ENCODE data around the gene AKIRIN2. TPM values are rescaled to one million over a fixed set of nuclear protein-coding genes. Genes with fewer than 3 reads are reported as not detected.

The AKIRIN2 gene
- polyA plus RNA-seq, 1 of the 3 experiments (the other 2 are of a cell fraction), result 19.0 TPM

DNA sequence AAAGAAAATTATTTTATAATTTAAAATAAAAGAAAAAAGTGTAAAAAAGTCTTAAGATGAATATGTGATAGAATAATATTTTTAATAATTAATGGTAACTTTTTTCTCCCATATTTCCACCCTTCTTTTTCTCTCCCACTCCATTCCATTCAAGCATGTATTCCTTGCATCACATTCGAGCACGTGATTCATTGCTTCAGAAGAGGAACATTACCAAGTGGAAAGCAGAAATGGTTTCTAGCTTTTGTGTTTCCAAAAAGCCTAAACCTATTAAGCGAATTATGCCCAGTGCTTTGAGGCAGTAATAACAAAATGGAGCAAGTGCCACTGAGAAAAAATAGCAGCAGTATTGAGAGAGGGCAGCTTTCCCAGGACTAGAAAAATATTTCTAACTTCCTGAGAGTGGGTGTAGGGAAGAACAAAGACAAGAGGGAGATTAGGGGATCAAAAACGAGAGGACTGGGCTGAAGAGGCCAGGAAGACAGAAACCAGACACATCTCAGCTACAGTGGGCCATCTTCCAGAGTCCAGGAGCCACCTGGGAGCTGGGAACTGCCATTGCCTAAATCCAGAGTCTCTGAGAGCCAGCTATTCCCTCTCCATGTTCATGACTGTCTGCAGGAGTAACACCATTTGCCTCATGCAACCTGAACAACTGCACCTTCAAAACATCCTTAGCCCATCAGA, 15.0 kb upstream of the AKIRIN2 start:
- Histone ChIP-seq H3K9ac (no peak overlapping the region), H2AFZ (ENCODE audit: low read depth) (no peak overlapping the region), H3K9me3 (no peaks in the 10 kb centered on the region), H3K4me3 (ENCODE audit: low read depth in 2 of 2, low read length in 1 of 2) (no peak overlapping the region), H3K27me3 (ENCODE audit: insufficient read depth) (no peaks in the 10 kb centered on the region), H3K9me2 (no peaks in the 10 kb centered on the region), H3K79me2 (ENCODE audit: insufficient read depth) (no peaks in the 10 kb centered on the region), H3K4me2 (no peak overlapping the region), H3F3A (replicated peaks; ENCODE audit: insufficient read depth) (peaks cover 9% of the 10 kb centered on the region), H3K4me1 (ENCODE audit: control insufficient read depth in 1 of 2, insufficient read depth in 2 of 2, low read depth in 1 of 2, low read length in 1 of 2) (peaks cover 4 to 12% of the 10 kb centered on the region in 2 experiments; a peak in 2 of 4 replicates), H4K20me1 (ENCODE audit: insufficient read depth) (no peaks in the 10 kb centered on the region), H3K36me3 (replicated peaks in 1 of 2; ENCODE audit: control insufficient read depth in 1 of 2, insufficient read depth in 2 of 2, low read length in 1 of 2) (no peaks in the 10 kb centered on the region), H3K27ac (ENCODE audit: low read depth in 2 of 2, low read length in 1 of 2) (no peak overlapping the region)
- CTCF ChIA-PET, result interaction anchor here (1.3 kb wide), 1 partner anchor 38 kb away, joined by 3 read pairs; no protein-coding TSS in a partner anchor
- 76% methylated on average over 4 of the region's 4 CpGs for WGBS (ENCODE audit: low lambda C conversion rate)
- POLR2A ChIA-PET, result interaction anchor here (0.5 kb wide), 1 partner anchor 66 kb away, joined by 3 read pairs; no protein-coding TSS in a partner anchor
- no peak for DNase-seq
- TF ChIP-seq RFX5 (IDR thresholded peaks at IDR 0.05; ENCODE audit: low read length) (no peak), GABPA (IDR thresholded peaks at IDR 0.05; ENCODE audit: low read depth) (no peak), RCOR1 (IDR thresholded peaks at IDR 0.05; ENCODE audit: low read length) (no peak), EP300 (IDR thresholded peaks at IDR 0.05; ENCODE audit: borderline replicate concordance in 1 of 2, low read depth in 1 of 2, low read length in 1 of 2) (no peak), TAF1 (IDR thresholded peaks at IDR 0.05; ENCODE audit: borderline replicate concordance, low read depth, low read length) (no peak), MXI1 (IDR thresholded peaks at IDR 0.05; ENCODE audit: low read depth, low read length) (no peak), JUND (IDR thresholded peaks at IDR 0.05) (no peak), GATA2 (CRISPR knock-in tag; IDR thresholded peaks at IDR 0.05) (no peak), RXRA (IDR thresholded peaks at IDR 0.05; ENCODE audit: borderline replicate concordance, low read depth) (no peak), FOXJ3 (CRISPR knock-in tag; IDR thresholded peaks at IDR 0.05) (no peak), ELF1 (IDR thresholded peaks at IDR 0.05) (no peak), FOSL2 (IDR thresholded peaks at IDR 0.05; ENCODE audit: borderline replicate concordance, low read depth) (no peak), SIN3A (IDR thresholded peaks at IDR 0.05; ENCODE audit: borderline replicate concordance, low read depth, low read length) (no peak), EZH2phosphoT487 (IDR thresholded peaks at IDR 0.05; ENCODE audit: borderline replicate concordance, low read depth) (no peak)
- TF ChIP-seq, protein P1, sequence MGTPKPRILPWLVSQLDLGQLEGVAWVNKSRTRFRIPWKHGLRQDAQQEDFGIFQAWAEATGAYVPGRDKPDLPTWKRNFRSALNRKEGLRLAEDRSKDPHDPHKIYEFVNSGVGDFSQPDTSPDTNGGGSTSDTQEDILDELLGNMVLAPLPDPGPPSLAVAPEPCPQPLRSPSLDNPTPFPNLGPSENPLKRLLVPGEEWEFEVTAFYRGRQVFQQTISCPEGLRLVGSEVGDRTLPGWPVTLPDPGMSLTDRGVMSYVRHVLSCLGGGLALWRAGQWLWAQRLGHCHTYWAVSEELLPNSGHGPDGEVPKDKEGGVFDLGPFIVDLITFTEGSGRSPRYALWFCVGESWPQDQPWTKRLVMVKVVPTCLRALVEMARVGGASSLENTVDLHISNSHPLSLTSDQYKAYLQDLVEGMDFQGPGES (IDR thresholded peaks at IDR 0.05; ENCODE audit: low read depth, low read length), result no peak
- TF ChIP-seq, protein P2, sequence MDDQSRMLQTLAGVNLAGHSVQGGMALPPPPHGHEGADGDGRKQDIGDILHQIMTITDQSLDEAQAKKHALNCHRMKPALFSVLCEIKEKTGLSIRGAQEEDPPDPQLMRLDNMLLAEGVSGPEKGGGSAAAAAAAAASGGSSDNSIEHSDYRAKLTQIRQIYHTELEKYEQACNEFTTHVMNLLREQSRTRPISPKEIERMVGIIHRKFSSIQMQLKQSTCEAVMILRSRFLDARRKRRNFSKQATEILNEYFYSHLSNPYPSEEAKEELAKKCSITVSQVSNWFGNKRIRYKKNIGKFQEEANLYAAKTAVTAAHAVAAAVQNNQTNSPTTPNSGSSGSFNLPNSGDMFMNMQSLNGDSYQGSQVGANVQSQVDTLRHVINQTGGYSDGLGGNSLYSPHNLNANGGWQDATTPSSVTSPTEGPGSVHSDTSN (IDR thresholded peaks at IDR 0.05), result no peak
- TF ChIP-seq, protein P3, sequence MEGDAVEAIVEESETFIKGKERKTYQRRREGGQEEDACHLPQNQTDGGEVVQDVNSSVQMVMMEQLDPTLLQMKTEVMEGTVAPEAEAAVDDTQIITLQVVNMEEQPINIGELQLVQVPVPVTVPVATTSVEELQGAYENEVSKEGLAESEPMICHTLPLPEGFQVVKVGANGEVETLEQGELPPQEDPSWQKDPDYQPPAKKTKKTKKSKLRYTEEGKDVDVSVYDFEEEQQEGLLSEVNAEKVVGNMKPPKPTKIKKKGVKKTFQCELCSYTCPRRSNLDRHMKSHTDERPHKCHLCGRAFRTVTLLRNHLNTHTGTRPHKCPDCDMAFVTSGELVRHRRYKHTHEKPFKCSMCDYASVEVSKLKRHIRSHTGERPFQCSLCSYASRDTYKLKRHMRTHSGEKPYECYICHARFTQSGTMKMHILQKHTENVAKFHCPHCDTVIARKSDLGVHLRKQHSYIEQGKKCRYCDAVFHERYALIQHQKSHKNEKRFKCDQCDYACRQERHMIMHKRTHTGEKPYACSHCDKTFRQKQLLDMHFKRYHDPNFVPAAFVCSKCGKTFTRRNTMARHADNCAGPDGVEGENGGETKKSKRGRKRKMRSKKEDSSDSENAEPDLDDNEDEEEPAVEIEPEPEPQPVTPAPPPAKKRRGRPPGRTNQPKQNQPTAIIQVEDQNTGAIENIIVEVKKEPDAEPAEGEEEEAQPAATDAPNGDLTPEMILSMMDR (IDR thresholded peaks at IDR 0.05), result no peak
- TF ChIP-seq, protein P4, sequence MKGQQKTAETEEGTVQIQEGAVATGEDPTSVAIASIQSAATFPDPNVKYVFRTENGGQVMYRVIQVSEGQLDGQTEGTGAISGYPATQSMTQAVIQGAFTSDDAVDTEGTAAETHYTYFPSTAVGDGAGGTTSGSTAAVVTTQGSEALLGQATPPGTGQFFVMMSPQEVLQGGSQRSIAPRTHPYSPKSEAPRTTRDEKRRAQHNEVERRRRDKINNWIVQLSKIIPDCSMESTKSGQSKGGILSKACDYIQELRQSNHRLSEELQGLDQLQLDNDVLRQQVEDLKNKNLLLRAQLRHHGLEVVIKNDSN (IDR thresholded peaks at IDR 0.05; ENCODE audit: borderline replicate concordance, low read depth), result no peak

Data from SK-N-SH (cell line).